DMS79 treated with DMSO at 0.1 percent for 48 hours (cell line): ENCODE data around the gene DGKG.

Experiments
- DNase-seq: peaks from one replicate; lab custom pipeline; 2025; lab: John Stamatoyannopoulos, UW

DGKG gene

DNA sequence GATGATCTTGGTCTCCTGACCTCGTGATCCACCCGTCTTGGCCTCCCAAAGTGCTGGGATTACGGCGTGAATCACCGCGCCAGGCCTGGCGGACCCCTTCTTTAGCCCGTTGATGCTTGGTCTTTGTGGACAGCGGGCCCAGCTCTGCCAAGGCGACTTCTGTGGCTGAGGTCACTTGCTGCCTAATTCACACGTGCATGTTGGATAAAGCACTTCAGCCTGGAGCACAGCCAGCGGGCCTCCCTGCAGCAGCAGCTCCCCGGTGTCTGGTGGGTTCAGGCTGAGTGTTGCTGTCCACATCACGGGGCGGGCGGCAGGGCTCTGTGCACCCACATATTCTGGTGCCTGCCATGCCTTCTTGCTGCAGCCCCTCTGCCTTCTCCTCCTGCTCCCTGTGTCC, 88.4 kb downstream of the DGKG start:
- no peak for DNase-seq

DNA sequence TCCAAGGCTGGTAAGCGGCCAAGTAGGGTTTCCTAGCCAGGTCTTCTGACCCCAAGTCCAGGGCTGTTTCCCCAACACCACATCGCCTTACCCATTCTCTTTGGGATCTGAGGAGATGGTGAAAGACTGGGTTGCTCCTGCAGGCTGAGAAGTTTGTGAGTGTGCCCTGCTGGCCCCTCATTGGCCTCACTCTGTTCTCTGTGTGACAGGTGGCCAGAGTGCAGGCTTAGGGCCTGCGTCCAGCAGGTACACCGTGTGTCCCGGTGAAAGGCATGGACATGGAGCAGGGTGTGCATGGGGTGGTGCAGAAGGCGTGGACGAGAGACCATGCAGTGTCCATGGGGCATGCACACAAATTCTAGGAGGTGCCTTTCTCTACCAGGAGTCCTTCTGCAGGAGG, 91.3 kb downstream of the DGKG start:
- DNase-seq: no peak

DNA sequence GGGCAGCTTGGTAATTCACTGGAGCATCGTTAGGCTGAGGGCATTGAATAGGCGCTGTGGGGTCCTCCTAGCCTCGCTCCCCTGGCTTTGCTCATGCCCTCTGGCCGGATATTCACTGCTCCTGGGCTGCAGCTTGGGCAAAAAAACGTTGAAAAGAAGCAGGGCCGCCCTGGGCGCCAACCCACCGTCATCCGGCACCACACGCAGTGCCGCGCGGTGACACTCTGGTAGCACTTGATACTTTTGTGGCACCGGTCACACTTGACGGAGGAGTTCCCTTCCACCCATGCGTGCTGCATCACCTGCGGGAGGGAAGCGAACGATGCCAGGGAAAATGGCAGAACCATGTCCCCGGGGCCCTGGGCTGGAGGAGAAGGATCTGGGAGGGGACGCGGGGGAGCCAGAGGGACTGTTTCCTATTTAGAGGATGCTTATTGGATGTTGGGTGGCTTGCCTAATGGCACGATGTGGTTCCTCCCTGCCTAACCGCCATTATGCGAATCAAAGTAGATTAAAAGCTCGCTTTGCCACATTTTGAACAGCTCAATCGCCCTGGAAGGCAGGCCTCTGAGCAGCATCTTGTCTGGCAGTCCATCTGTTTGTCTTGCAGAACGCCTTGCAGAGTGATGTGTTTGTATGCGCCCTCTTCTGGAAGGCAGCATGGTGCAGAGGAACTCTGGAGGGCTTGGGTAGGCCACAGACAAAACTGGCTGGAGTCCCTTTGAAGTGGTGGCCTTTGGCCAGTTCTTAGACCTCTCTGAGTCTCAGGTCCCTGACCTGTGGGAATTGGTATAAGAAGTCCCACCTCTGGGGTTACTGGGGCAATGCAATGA, 93.2 kb downstream of the DGKG start:
- DNase-seq: no peak

DNA sequence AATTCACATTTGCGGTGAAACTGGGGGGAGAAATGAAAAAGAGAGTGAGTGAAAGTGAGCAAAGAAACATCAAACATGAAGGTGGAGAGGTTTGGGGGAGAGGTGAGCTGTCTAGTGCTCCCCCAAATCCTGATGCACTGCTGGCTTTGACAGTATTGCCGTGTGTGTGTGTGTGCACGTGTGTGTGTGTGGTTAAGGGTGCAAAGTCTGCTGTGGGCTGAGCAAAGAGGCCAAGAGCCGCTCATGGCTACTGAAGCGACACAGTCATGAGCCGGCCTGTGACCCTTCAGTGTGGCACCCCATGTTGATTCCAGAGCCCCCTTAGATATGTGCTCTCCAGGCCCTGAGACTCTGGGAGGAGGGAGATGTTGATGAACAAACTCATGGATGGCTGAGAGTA, 94.3 kb downstream of the DGKG start:
- DNase-seq: no peak

DNA sequence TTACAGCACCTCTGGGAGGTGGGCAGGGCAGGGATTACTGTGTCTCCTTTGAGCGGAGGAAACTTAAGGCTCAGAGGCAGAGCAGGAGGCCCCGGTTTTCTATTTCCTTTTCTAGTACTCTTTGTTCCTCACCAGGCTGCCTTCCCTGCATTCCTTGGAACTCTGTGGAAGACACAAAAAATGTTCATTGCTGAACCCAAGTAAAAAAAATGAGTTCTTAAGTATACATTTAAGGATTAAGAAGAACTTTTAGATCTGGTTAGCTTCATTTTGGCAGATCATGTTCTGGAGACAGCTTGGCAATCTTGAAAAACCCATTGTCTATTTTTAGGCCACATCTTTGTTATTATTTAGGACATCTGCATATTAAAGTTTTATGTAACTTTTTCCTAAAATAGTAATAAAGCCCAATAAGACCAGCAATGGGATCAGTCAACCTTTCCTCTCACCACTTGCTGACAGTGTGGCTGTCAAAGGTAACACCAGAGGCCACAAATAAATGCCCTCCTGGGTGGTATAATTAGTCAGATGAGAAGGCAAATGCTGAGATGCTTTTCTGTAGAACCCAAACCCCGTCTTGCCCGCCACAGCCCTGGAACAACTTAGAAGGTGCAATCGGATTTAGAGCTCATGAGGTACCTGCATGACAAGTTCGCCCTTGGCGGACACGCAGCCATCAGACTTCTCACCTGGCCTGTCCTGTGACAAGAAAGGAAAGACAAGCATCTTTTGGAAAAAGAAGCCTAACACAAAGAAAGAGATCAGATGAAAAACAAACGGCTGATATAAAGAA, 97.2 kb downstream of the DGKG start:
- DNase-seq: no peak

DNA sequence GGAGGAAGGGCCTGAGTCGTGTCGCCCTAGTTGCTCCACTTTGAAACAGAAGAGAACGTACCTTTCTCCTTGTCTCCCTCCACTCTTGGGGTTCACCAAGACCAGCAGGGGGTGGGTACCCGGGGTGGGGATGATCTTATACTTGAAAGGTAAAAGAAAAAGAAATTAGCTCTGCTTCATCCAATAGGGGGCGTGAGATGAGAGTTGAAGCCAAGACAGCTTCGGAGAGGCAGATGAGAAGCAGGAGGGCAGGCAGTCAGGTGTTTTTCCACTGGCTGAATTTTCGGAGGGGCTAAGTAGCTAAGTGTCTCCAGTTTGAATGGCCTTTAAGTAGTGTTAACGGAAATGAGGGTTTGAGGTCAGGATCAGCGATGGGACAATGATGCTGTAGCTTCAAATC, 100.4 kb downstream of the DGKG start:
- no peak for DNase-seq

DNA sequence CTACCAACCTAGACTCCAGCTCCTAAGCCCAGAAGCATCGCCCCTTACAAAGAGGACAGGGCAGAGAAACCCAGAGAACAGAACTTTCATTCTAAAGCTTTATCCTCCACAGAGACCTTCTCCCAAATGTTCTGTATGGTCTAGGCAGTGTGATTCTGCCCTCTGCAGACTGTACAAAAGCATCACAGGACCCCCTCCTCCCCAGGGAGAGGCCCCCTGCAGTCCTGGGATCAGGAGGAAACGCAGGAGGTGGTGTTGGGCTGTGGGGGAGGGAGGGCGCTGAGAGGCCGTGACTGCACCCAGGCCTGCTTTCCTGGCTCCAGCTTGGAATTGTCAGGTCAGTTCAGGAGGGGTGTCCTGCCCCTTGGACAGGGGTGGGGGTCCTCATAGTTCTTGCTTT, 101.3 kb downstream of the DGKG start:
- DNase-seq: no peak

DNA sequence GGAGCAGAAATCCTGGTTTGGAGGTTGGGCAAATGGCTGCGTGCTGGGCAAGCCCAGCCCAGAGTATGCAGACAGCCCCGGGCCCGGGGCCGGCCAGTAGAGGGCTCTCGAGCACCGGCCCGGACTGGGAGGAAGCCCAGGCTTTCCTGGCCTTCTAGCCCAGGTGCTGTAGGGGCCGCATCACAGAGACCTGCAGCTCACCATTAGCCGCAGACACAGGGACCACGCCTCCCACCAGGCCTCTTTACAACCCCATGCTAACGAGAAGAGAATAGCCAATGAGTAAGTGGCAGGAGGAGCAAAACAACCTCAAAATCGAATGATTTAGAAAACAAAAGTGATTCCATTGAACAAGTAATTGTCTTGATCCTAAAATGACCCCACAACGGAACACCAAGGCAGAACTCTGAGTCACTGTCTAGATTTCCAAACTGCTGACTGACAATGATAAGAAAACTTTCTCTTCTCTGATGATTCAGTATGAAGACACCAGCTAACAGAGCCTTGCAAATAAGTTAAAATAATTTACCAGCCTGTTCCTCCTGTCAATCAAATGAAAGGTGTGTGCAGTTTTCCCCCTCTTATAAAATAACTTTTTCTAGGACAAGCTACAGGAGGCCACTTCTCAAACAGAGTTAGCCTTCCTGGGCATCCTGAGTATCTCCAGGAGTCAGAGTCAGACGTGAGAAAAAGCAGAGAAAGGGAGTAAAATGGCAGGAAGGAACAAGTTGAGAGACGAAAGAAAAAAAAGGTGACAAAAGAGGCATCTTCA, 102.2 kb downstream of the DGKG start:
- DNase-seq: peak; percentile 32

DNA sequence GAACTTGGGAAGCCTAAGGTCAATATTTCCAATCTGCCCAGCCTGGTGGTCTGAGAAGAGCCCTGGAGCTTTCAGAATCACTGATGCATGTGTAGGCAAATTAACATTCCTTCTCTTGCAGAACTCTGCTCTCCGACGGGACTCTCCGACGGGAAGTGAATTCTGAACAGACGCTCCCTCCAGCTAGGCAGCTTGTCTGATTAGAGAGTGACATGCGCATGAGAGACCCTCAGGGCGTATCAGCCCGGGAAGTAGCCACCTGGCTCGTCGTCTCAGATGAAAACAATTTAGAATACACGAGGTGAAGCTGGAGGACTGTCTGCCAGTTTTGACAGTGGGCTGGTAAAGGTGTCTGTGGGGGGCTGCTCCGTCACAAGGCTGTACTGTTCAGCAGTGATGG, 103.1 kb downstream of the DGKG start:
- no peak for DNase-seq

DNA sequence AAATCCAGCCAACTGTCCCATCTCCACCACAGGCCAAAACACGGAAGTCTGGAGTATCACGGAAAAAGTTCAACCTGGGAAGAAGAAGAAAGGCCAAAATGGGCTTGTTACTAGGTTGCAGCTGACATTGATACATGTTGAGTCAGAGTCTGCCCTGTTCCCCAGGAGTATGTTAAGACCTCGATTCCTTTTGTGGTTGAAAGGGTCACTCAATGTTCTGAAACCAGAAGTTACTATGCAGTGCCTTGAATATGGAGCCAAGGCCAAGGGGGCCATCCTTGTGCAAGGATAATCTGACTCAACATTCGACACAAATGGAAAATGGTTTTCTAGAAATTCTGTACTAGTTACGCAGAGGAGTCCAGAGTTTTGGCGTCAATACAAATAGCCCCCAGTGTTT, 104.2 kb downstream of the DGKG start:
- no peak for DNase-seq

DNA sequence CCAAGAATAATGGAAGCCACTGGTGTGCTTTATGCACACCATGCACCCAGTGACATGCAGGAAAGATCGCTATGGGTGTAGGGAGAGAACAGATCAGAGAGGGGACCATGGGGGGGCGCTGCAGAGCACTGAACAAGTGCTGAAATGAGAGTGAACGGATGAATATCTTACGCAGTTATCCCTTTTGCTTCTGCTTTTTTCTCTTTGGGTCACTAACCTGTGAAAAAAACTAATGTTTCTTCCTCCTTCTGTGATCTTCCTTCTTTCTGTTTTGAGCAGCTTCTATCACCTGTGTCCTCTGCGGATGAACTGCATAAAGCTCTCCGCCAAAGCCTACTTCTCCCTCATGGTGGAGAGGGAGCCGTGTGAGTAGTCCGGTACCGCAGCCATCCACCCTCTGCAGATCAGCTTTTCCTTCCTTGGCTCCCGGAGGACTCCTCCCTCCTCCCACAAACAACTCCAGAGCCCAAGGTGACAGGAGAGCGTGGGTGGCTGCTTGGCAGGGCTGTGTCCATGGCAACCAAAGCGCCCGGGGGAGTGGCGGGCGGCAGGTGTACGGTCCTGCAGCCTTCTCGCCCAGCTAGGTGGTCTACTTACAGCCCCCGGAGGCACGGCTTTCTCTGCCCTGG, 106.2 kb downstream of the DGKG start:
- DNase-seq: peak; percentile 53

DNA sequence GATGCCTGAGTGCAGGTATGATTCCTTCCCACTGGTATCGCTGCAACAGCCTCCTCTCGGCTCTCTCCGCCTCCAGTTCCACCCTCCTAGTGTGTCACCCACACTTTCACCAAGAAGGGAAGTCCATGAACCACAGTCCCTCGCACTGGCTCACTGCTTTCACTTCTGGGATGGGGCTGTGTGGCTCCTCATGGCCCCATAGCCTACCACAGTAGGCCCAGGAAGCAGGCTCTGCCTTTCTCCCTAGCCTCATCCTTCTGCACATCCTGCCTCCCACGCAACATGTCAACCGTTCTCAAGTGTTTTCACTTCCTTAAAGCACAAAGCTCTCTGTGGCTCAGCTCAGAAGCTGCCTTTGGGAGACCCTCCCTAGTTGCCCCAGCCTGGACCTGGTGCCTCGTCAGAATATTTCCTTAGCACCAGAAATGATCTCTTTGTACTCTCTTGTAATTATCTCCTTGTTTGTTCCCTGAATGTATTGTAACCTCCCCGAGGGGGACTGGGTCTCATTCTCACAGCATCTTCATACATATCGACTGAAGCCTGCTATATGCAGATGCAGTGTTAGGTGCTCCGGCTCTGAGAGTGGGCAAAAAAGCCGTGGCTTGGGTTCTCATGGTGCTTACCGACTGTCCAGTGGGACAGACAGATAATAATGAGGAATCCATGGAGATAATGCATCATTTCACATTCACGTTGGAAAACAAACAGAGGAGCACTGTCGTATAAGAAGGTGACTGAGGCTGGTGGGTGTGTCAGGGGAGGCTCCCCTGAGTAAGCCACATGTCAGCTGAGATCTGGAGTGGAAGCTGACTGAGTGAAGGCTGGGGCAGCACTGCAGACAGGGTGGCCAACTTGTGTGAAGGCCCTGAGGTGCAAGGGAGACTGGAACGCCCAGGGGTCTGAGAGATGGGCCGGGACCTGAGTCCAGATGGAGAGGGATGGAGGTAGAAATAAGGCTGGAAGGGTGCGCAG, 107.1 kb downstream of the DGKG start:
- no peak for DNase-seq

DNA sequence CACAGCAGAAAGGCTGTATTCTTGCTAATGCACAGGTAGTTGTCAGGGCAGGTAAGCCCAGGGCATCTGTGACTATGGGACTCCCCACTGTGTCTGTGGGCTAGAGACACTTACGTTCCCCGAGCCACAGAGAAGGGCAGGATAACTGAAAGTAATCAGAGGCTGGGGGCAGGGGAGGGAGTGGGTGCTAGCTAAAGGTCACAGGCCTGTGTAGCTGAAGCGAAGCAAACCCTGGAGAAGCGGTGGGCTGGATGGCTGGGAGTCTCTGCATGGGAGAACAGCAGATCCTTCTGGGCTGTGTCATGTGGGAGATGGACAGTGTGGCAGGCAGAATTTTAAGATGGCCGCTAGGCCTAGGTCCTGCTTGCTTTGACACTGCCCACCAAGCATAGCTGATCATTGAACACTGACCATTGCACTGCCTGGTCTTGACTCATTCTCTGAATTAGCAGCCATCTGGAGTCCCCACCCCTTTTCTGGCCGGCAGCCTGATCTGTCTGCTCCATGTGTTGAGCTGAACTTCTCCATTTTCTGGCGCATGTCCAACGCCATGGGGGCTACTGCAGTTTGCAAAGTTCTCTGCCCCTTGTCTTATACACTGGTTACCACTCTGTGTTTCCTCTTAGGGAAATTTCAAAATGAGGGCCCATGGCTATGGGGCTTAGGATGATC, 110.0 kb downstream of the DGKG start:
- DNase-seq: no peak

DNA sequence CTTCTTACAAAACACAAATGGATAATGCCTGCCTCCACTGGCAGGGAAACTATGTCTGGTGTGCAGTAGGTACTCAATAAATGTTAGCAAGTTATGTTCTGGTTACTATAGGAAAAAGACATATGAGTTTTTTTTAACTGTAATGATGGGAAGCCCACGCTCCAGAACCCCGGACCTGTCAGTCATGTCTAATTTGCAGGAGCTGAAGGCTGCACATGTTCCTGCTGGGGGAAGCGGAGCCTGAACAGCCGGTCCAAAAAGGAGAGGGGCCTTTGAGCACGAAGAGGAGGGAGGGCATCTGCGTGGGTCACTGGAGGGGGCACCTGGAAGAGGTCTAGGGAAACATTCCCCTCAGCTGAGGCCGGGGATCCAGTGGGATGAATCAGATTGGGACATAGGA, 113.2 kb downstream of the DGKG start:
- no peak for DNase-seq

DNA sequence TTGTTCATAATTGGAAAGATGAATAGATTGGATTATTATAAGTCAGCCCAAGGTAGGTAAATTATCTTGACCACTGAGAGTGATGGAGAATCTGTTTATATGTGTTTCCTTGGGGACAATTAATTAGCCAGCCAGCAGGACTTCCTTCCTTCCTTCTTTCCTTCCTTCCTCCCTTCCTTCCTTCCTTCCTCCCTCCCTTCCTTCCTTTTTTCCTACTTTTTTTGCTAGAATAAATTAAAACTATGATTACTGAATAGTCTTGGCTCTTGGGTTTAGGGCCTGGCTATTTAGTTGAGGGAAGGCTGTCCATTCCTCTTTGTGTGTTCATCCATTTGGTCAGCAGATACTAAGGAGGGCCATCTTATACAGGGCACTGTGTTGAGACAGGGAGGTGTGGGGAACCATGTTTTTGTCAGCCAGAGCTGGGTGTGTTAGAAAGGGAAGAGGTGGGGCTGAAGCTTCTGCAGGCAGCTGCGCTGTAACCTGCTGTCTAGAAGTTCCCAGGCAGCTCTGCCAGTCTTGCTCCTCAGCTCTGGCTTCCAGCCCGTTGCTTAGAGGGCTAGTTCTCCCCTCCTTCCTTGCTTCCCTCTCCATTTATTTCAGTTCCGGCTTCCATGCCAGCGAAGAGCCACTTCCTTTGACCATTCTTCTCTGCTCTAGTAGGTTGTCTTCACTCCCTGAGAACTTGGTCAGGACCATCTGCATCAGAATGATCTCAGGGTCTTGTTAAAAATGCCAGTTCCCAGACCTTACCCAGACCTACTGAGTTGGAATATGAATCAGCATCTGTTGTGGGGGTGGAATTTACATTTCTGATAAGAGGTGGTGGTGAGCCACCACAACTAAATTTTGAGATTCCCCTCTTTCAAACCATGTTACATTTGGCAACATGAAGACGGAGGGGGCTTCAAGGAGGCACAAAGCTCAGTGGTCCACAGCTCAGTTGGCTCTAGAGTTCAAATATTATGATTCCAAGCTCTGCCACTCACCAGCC, 113.9 kb downstream of the DGKG start:
- no peak for DNase-seq

DNA sequence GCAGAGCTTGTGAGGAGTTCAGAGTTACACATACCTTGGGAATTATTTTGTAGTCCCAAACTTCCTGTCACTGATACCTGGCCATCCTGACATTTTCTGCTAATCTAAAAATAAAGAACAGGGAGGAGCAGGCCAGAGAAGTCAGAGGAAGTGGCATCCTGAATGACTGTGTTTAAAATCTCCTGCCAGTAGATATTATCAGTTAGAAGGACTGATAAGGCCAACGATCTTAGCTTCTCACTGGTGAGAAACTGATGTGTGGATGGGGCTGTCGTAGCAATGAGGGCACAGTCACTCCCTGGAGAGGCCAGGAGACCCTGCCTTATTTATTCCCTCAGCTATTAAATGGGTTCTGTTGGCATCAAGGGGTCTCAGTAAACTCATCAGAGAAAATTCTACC, 115.1 kb downstream of the DGKG start:
- DNase-seq: no peak

DNA sequence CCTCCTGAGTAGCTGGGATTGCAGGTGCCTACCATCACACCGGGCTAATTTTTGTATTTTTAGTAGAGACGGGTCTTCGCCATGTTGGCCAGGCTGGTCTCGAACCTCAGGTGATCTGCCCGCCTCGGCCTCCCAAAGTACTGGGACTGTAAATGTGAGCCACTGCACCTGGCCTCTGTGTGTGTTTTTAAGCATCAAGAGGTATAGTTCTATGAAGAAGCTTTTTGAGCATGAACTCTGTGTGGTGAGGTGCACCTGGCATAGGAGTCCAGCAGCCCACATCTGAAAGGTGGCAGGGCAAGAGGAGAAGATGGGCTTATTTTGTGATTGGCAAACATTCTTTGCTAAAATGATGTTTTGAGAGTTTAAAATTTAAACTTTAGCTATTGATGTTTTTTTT, 118.0 kb downstream of the DGKG start:
- DNase-seq: no peak

DNA sequence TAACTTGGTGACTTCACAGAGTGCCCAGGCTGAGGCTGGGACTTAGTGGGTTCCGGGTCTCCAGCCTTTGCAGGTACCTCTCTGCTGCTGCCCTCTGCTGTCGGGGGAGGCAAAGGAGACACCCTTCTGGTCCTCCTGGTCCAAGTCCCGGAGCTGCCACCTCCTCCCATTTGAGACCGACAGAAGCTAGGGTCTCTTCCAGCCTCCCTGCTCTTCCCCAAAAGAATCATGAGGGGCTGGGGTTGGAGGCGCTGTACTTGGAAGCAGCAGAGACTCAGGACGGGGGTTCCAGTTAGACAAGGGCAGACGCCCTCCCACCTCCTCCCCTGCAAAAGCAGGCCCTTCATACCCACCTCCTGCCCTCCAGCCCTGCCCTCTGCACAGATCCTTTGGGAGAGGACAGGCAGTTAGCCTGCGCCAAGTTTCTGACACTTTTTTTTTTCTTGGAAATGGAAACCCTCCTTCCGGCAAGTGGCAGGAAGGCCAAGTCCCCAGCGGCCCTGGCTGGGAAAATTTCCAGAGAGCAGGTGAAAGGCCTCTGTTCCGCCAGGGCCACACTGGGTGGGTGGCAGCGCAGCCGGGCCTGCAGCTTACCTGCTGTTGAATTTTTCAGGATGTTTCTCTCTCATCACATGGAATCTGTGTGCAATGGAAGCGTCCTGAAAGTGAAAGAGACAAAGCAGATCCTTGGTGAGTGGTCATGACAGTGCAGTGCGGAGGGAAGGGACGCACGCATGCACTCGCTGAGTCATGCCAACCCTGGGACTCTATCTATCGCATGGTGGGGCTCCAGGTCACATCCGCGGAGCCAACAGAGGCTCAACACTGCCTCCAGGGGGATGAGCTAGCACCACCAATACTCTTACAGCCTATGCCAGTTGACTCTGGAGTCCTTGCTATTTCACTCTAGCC, 119.9 kb downstream of the DGKG start:
- DNase-seq: no peak
